ENCODE measurements around the gene PVRIG.
"Not testable (repeated sequence)": the region's sequence is repeated elsewhere in the genome, so short reads cannot be mapped to it uniquely, and the experiment has no call there.

Gene PVRIG

GRCh38 chr7:100195901-100196322 lies 23.8 kb upstream of the PVRIG start:
- DNase-seq: not testable (repeated sequence)

DNA sequence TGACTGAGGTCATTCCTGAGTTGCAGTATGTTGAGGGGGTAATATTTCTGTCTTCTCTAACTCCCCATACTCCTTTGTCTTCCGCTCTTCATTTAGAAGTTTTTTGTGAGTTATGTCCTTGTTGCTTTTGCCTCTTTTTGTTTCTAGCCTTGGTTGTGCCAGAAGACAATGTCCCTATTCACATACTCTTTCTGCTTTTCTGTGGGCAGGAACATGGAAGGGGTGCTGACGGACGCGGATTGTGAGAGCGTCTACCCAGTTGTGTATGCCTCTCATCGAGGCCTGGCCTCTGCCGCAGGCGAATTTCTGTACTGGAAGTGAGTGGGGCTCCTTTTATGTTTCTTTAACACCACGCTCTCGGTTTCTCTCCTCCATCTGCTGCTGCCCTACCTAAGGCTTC lies 21.5 kb upstream of the PVRIG start:
- DNase-seq: no peak

GRCh38 chr7:100200693-100201092 lies 19.1 kb upstream of the PVRIG start:
- DNase-seq: no peak

DNA sequence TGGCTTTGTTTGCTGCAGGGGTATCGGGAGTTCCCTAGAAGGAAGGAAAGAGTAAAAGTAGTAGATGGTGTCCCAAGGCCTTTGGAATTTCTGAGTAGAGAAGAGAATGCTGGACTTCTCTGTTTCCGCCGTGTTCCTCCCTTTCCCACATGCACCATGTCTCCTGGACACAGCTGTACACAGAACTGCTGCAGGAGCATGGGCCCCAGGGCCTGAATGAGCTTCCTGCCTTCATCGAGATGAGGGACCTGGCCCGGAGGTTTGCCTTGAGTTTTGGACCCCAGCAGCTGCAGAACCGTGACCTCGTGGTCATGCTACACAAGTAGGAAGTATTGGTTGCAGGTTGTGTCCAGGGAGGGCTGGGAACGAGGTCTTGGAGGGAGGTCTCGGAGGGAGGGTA lies 15.3 kb upstream of the PVRIG start:
- DNase-seq: no peak

DNA sequence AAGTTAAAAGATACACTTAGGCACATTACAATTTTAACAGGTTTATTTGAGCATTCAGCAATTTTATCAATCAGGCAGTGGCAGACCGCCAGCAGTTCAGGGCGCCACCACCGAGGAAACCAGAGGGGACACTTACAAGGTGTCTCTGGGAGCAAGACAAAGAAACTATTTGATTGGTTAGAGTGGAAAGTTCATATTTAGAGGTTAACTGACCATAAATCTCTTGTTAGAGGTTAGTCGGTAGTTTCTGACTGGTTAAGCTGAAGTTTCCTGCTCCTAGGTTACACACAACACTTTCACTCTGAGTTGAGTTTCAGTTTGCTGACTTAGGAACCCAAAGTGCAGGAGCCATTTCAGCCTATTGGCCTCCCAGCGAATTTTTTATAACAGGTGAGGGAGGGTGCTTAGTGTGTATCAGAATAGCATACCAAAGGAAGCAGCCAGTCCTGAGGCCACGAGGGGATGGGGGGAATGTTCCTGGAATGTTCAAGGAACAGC lies 10.8 kb upstream of the PVRIG start:
- DNase-seq: no peak

DNA sequence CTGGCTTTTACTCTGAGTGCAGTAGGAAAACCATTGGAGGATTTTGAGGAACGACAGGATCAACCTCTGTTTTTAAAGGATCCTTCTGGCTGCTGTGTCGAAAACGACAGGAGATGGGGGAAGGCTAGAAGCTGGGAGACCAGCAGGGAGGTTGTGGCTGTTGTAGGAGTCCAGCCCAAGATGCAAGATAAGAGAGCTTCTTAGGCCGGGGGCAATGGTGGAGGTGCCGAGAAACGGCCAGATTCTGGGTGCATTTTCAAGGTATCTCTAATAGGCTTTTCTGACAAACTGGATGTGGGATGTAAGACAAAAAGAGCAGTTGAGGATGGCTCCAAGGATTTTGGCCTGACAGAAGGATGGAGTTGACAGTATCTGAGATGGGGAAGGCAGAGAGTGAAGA lies 10.3 kb upstream of the PVRIG start:
- no peak for DNase-seq

GRCh38 chr7:100210805-100211204 lies 8.9 kb upstream of the PVRIG start:
- no peak for DNase-seq

- DNase-seq: no peak
Measured at GRCh38 chr7:100211342-100211780, 8.4 kb upstream of the PVRIG start.

- DNase-seq: no peak
Measured at GRCh38 chr7:100212631-100213286, 7.0 kb upstream of the PVRIG start.

GRCh38 chr7:100213672-100214071 lies 6.1 kb upstream of the PVRIG start:
- DNase-seq: no peak

DNA sequence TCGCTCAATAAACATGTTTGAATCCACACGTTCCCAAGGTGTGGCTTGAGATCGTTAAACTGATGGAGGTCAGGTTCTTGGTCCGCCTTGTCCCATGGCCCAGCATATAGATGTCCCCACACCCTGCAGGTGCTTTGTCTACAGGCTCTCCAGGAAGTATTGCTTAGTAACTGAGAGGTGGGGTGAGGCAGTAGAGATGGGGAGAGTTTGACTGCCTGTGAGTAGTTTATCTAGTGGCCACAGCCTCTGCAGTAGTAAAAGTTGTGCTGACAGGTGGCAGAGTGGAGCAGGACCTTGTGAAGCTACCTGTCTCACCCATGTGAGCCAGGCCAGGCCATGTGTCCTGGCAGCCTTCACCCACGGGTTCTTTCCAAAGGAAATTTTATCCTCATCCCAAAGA lies 5.4 kb upstream of the PVRIG start:
- not testable (repeated sequence) for DNase-seq

DNA sequence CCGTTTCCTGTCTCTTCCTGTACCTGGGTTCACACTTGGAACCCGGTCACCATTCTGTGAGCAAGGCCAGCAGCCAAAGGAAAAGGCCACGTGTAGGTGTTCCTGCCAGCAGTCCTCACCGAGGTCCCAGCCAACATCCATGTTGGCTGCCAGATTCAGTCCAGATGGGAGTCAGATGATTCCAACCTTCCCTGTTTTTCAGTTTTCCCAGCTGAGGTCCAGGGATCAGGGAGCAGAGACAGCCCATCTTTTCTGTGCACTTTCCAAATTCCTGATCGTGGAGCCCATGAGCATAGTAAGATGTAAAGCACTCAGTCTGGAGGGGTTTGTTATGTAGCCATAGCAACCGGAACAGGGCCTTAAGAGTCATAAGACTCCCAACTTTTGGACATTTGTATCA lies 3.9 kb upstream of the PVRIG start:
- no peak for DNase-seq

- DNase-seq: peak; percentile 87
Measured at GRCh38 chr7:100217934-100218333, 1.8 kb upstream of the PVRIG start.

- peak; percentile 39 for DNase-seq
Measured at GRCh38 chr7:100219271-100219737, 445 bp upstream of the PVRIG start.

DNA sequence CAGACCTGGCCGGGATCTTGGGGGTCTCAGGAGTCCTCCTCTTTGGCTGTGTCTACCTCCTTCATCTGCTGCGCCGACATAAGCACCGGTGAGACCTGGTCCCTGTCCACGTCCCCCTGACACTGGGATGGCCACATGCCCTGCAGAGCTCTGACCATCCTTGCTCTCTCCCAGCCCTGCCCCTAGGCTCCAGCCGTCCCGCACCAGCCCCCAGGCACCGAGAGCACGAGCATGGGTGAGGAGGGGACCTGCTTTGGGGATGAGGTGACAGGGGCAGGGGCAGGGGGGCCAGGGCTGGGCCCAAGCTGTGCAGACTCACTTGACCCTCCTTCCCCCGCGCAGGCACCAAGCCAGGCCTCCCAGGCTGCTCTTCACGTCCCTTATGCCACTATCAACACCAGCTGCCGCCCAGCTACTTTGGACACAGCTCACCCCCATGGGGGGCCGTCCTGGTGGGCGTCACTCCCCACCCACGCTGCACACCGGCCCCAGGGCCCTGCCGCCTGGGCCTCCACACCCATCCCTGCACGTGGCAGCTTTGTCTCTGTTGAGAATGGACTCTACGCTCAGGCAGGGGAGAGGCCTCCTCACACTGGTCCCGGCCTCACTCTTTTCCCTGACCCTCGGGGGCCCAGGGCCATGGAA lies 959 bp downstream of the PVRIG start:
- DNase-seq: peak; percentile 41

DNA sequence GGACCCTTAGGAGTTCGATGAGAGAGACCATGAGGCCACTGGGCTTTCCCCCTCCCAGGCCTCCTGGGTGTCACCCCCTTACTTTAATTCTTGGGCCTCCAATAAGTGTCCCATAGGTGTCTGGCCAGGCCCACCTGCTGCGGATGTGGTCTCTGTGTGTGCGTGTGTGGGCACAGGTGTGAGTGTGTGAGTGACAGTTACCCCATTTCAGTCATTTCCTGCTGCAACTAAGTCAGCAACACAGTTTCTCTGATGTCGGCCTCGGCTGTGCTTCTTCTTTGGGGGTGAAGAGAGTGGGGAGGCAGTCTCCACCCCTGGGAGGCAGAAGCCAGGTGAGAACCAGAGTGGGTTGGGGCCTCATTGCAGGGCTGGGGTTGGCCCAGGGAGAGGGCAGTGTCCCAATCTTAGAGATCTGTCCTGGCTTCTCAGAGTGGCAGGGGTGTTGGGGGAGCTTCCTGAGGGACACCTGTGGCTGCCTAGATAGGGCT lies 1.5 kb downstream of the PVRIG start:
- DNase-seq: peak; percentile 70

- DNase-seq: peak; percentile 41
Measured at GRCh38 chr7:100221767-100222444, 2.2 kb downstream of the PVRIG start.

DNA sequence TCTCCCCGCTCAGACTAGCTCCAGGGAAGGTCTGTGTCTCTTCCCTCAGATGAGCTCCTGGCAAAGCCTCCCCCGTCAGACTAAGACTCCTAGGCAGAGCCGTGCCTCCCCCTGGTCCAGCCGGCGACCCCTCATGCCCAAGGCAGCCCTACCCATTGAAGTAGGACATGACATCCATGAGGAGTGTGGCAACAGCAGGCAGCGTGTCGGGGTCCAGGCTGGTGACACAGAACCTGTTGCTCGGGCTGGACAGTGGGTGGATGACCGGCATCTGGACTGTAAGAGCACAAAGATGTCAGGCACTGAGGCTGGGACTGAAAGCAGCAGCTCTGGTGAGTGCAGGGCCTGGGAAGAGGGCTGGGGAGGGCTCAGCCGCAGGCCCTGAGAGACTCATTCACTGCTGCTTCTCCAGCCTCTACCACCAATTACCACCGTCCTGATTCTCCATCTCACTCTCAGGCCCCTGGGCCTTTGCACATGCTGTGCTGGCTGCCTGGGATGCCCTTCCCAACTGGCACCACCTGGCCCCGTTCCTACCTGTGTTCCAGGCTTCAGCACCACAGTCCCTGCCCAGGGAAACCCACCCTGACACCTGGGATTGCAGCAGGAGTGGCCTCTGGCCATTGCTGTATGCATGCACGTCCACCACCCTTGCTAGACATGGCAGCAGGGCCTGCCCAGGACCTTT lies 2.8 kb downstream of the PVRIG start:
- DNase-seq: no peak

DNA sequence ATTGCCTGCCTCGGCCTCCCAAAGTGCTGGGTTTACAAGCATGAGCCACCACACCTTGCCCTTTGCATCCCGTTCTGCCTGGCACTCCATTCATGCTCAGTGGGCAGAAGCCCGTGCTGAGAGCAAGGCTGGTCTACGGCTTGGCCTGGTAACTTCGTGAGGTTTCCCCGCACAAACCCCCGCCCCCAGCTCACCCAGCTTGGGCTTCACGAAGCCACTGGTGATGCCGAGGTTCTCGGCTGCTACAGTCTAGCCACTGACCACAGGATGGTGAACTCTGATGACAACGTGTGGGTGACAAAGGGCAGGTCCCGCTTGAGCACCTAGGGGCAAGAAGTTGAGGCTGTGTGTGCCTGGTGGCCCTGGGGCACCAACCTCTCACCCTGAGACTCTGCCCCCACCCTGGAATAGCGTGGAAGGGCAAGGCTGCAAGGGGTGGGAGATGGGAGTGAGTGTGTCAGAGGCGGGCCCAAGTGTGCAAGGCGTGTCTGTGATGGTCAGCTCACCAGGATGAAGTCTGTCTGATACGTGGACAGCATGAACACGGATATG lies 3.7 kb downstream of the PVRIG start:
- not testable (repeated sequence) for DNase-seq

DNA sequence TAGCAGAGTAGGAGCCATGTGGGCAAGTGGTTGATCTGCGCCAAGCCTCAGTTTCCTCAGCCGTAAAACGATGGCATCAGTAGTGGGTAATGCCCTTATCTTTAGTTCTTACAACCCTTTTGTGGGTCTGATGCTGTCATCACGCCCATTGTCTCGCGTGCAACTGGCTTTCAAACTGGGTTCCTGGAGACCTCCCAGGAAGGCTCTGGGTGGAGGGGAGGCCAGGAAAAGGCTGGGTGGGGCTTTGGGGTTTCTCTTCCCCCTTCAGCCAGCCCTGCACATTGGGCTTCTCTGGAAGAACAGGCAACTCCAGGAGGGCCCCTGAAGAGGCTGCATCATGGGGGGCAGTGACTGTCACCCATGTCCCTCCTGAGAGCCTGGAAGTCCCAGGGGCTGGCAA lies 5.1 kb downstream of the PVRIG start:
- DNase-seq: not testable (repeated sequence)

GRCh38 chr7:100234660-100235317 lies 15.0 kb downstream of the PVRIG start:
- not testable (repeated sequence) for DNase-seq

DNA sequence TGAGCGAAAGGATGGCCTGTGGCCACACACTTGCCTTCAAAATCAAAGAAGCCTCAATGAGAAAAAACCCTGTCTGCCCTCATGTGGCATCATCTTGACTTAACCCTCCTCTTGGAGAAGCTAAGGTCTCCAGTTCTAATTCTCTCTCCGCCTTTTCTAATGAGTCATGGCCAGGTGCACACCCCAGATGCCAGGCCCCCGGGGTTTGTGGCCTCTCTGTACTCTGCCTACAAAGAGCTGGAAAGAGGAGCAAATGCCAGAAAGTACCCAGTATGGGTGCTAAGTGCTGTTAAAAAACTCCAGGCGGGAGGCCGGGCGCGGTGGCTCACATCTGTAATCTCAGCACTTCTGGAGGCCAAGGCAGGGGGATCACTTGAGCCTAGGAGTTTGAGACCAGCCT lies 20.2 kb downstream of the PVRIG start:
- DNase-seq: not testable (repeated sequence)
